Skin epidermis (tissue), 12 donors: ENCODE data around the gene PHOSPHO2.
"Not testable (repeated sequence)": the region's sequence is repeated elsewhere in the genome, so short reads cannot be mapped to it uniquely, and the experiment has no call there.

Experiments used
- H3K27ac ChIP-seq, 21 experiments: fragments of 200-600 bp; sonication (generic) in 11 of 21; one replicate each; pipeline ENCODE4 v1.5.0; 2020; ENCODE audit warnings: mild to moderate bottlenecking in 3 of 21, inconsistent platforms in 2 of 21, moderate library complexity in 2 of 21
- H3K4me3 ChIP-seq, 7 experiments: fragments of 200-600 bp; sonication (generic) in 2 of 7; one replicate each; pipeline ENCODE4 v1.5.0; 2020; ENCODE audit warnings: inconsistent platforms in 2 of 7, mild to moderate bottlenecking in 2 of 7, moderate library complexity in 1 of 7

Gene PHOSPHO2

DNA sequence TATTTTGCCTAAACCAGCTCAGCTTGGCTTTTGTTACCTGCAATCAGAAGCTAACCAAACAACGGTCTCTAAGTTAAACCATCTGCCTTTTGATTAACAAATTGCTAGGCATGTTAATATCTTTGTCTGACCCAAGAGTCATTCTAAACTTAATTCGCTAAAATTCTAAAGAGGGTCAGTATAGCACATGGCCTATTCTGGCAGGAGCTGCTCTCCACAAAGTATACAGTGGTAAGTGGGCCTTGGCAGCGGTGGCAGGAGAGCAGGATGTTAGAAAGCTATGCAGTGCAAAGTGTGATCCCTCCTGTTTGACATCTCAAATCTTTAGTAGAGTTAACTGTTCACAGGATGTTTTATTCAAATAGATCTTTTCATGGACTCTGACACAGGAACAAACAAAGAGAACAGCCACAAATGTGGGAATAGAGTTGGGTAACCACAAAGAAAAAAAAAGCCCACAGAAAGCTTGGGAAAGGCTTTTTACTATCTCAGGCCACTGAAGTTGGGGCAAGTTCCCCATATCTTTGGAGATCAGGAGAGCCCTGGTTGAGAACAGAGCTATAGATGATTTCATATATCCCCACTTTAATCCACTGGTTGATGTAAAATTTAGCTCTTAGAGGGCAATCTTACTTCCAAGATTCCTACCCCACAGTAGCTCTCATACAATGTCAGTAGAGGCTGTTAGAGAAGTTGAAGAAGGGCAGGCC is 10.7 kb upstream of the PHOSPHO2 start:
- Histone ChIP-seq H3K27ac (no peak overlapping the region), H3K4me3 (no peak overlapping the region)

DNA sequence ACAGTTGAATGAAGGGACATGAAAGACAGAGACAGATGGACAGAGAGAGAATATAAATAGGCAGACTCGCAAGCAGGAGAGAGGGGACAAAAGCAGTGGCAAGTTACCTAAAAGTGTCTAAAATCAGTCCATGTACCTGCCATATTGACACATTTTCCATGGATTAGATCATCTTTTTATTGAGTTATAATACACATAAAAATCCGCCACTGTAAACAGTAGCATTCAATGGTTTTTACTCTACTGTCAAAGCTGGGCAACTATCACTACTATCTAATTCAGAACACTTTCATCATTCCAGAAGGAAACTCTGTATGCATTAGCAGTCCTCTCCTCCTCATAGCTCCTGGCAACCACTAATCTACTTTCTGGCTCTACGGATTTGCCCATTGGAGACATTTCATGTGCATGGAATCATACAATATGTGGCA is 10.1 kb upstream of the PHOSPHO2 start:
- Histone ChIP-seq H3K27ac (no peak overlapping the region), H3K4me3 (no peak overlapping the region)

DNA sequence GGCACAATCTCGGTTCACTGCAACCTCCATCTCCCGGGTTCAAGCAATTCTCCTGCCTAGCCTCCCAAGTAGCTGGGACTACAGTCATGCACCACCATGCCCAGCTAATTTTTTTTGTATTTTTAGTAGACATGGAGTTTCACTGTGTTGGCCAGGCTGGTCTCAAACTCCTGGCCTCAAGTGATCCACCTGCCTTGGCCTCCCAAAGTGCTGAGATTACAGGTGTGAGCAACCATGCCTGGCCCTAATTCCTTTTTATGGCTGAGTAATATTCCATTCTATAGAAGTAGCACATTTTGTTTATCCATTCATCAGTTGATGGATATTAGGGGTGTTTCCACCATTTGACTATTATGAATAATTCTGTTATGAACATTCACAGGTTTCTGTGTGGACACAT is 9.6 kb upstream of the PHOSPHO2 start:
- H3K27ac ChIP-seq, H3K4me3 ChIP-seq: not testable (repeated sequence)

DNA sequence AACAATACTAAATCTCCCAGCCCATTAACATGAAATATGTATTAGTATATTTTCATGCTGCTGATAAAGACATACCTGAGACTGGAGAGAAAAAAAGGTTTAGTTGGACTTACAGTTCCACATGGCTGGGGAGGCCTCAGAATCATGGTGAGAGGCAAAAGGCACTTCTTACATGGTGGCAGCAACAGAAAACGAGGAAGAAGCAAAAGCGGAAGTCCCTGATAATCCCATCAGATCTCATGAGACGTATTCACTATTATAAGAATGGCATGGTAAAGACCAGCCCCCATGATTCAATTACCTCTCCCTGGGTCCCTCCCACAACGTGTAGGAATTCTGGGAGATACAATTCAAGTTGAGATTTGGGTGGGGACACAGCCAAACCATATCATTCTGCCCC is 7.4 kb upstream of the PHOSPHO2 start:
- not testable (repeated sequence) for H3K27ac ChIP-seq, H3K4me3 ChIP-seq

DNA sequence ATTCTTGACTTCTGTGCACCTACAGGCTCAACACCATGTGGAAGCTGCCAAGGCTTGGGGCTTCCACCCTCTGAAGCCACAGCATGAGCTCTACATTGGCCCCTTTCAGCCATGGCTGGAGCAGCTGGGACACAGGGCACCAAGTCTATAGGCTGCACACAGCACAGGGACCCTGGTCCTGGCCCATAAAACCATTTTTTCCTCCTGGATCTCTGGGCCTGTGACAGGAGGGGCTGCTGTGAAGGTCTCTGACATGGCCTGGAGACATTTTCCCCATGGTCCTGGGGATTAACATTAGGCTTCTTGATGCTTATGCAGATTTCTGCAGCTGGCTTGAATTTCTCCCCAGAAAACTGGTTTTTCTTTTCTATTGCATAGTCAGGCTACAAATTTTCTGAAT is 6.3 kb upstream of the PHOSPHO2 start:
- not testable (repeated sequence) for H3K27ac ChIP-seq, H3K4me3 ChIP-seq

DNA sequence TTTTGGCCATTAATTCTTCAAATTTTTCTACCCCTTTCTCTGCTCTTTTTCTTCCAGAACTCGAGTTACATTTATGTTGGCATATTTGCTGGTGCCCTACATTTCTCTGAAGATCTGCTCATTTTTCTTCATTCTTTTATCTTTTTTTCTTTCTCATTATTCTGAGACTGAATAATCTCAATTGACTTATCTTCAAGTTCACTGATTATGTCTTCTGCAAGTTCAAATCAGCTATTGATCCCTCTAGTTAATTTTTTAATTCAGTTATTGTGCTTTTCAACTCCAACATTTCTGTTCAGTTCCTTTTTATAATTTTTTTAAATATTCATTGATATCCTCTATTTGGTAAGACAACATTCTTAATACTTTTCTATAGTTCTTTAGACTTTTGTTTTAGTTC is 3.3 kb upstream of the PHOSPHO2 start:
- H3K4me3 ChIP-seq, result no peak overlapping the region
- no peak overlapping the region for H3K27ac ChIP-seq

DNA sequence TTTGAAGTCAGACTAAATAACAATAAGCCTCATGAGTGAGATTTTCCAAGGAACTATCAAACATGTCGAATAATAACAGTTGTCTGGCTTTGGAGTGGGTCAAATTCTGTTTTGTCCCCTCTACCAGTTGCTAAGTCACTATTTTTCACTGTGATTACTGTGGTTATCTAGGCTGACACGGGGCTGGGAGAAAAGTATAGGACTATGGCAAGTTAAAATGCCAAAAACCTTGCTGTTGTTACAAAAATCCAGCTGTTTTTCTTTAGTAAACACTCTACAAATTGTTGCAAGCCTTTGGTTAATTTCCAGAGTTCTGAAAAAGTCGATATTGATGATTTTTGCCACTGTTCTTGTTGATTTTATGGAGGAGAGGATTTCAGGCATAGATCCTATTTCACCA is 1.6 kb upstream of the PHOSPHO2 start:
- no peak overlapping the region for H3K4me3 ChIP-seq
- H3K27ac ChIP-seq, result no peak overlapping the region

DNA sequence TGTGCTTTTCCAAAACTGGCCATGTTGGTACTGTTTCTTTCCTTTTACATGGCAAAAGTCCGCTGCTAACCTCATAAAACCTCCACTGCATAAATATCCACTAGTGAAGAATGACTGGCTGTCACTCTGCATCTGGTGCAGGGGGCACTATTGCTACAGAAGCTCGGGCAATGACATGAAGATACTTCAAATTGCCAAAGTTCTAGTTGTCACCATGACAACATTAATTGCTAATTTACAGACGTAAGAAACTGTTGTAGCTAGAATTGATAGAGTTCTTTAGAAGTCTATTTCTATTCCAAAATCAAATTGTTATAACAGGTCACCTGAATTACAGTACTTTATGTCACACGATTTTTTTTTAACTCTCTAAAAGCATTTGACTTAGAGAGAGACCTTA is 909 bp upstream of the PHOSPHO2 start:
- Histone ChIP-seq H3K27ac (no peak overlapping the region), H3K4me3 (peak overlapping the region in 1 of 7 experiments; percentile 73)

DNA sequence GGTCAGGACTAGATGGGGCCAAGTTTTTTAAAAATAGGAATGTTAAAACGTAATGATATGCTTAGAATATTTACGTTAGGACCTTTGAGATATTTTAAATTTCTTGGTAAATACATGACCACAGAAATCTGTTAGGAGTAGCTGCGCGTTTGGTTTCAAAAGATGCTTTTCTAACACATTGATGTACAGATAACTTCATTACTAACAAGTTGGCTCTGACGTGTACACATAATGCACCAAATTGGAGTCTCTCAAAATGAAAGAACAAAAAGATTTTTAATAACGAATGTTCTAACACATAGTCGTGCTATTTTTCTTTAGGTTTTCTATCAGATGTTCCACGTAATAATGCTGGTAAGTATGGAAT is 608 bp downstream of the PHOSPHO2 start:
- peak overlapping the region; percentile 63 to 87 (median 78) for H3K4me3 ChIP-seq
- peak overlapping the region in 19 of 21 experiments; percentile 67 to 94 (median 87) for H3K27ac ChIP-seq

DNA sequence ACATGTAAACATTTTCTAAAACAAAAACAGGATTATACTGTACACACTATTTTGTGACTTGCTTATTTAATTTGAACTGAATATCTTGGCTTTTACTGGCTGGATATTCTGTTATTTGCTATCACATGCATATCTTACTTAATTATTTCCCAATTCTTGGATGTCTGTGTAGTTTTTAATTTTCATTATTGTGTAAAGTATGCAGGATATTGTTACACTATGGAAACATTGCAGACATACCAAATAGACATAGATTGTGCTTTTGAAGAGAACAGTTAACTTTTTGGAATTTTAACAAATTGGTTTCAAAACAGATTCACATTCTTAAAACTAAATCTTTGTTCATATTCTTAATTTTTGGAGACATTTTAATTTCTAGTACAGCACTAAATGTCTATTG is 2.1 kb downstream of the PHOSPHO2 start:
- H3K4me3 ChIP-seq, result no peak overlapping the region
- no peak overlapping the region for H3K27ac ChIP-seq

DNA sequence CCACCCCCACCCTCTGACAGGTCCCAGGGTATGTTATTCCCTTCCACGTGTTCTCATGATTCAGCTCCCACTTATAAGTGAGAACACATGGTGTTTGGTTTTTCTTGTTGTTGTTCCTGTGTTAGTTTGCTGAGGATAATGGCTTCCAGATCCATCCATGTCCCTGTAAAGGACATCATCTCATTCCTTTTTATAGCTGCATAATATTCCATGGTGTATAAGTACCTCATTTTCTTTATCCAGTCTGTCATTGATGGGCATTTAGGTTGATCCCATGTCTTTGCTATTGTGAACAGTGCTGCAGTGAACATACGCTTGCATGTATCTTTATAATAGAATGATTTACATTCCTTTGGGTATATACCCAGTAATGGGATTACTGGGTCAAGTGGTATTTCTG is 4.9 kb downstream of the PHOSPHO2 start:
- not testable (repeated sequence) for H3K4me3 ChIP-seq, H3K27ac ChIP-seq

DNA sequence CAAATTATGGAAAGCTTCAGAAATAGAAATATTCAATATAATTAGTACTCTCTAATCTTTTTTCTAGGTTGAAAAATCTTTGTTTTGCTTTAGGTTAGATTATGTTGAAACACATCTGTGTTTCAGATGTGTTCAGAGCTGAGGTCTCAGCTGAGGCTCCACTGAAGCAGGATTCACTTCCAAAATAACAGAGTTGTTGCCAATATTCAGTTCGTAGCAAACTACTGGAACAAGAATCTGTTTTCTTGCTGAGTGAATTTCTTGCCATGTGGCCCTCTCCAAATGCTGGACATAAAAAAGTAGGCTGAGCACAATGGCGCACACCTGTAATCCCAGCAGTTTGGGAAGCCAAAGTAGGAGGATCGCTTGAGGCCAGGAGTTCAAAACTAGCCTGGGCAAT is 8.7 kb downstream of the PHOSPHO2 start:
- Histone ChIP-seq H3K4me3 (no peak overlapping the region), H3K27ac (no peak overlapping the region)

DNA sequence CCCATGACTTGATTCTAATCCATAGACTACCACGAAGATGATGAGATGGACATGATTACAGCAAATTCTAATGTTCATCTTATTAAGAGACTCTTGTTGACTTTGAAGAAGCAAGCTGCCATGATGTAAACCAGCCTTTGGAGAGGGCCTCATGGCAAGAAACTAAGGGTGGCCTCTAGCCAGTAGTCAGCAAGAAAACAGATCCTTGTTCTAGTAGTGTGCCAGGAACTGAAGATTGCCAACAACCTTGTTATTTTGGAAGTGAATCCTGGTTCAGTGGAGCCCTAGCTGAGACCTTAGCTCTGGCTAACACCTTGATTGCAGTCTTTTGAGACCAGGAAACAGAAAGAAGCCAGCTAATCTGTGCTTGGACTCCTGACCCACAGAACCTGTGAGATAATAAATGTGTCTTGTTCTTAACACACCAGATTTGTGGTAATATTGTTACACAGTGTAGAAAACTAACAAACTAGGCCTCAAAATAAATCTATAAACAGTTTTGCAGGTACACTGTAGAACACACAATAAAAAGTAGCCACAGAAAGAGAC is 10.0 kb downstream of the PHOSPHO2 start:
- Histone ChIP-seq H3K4me3 (no peak overlapping the region), H3K27ac (no peak overlapping the region)

DNA sequence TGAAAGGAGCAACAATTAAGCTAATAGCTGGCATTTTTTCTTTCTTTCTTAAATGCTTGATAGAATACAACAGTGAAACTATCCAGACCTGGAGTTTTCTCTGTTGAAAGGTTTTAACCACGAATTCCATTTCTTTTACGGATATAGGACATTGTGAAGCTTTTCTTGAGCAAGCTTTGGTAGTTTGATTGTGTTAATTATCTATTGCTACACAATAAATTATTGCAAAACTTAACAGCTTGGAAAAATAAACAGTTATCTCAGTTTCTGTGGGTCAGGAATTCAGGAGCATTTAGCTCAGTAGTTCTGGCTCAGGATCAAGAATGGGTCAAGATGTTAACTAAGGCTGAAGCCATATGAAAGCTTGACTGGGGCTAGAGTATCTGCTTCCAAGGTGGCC is 11.7 kb downstream of the PHOSPHO2 start:
- H3K27ac ChIP-seq, result peak overlapping the region in 1 of 21 experiments; percentile 3
- no peak overlapping the region for H3K4me3 ChIP-seq

DNA sequence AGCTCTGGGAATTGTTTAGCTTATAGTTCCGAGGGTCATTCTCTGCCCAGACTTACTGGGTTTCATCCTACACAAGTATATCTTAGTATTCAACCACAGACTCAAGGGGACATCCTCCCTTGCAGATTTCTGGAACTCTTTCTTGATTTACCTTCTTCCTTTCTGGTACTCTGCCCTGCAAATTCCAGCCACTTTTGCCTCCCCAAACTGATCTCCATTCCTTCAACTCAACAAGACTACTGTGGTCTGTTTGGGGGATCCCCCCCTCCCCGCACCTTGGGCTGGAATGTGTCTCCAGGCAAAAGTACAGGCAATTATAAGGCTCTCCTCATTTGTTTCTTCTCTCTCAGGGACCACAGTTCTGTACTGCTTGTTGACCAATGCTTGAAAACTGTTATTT is 13.4 kb downstream of the PHOSPHO2 start:
- Histone ChIP-seq H3K27ac (no peak overlapping the region), H3K4me3 (no peak overlapping the region)

DNA sequence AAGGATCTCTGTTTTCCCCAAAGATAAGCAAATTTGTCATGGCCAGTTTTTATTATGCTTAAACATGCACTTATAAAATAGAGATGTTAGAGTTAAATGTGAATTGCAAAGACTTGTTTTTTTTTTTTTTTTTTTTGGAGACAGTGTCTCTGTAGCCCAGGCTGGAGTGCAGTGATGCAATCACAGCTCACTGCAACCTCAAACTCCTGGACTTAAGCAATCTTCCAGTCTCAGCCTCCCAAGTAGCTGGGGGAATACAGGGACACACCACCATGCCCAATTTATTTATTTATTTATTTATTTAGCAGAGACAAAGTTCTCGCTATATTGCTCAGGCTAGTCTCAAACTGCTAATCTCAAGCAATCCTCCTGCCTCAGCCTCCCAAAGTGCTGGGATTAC is 15.1 kb downstream of the PHOSPHO2 start:
- no peak overlapping the region for H3K4me3 ChIP-seq
- no peak overlapping the region for H3K27ac ChIP-seq

DNA sequence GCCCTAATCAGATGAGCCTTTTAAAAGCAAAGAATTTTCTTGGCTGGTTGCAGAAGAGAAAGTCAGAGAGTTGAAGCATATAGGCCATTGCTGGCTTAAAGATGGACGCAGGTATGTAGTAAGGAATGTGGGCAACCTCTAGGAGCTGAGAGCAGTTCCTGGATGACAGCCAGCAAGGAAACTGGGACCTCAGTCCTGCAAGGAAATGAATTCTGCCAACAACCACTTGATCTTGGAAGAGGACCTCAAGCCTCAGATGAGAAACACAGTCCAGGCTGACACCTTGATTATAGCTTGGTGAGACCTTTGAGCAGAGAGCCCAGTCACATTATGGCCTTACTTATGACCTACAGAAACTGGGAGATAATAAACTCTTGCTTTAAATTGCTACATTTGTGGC is 15.7 kb downstream of the PHOSPHO2 start:
- Histone ChIP-seq H3K27ac (no peak overlapping the region), H3K4me3 (no peak overlapping the region)

DNA sequence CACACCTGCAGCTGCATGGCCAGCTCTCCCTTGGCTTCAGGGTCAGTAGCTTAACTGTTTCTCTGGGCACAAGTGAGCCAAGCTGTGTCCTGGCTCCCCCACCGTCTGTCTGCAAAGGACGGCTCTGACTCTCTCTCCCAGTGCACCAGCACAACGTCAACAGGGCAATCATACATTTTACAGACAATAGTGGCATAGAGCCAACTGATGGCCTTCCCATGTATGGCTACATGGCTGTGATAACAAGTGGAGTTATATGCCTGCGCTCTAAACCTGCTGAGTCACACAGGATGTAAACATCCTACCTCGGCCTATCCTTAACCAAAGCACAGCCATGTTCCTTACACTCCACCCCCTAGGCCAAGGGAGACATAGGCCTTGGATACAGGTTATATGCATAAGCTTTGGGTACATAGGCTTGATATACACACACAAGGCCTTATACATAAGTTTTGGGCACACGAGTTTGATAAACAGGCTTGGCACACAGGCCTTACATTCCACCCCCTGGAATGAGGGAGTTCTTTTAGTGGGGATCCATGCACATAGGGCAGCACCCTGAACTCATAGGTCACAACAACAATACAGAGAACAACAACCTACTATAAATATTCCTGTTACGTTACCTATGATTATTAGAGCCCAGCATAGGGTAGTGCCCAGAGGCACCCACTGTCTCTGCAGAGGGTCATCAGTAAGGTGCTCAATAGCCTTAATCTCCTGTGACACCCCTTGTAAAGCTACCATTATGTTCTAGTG is 17.7 kb downstream of the PHOSPHO2 start:
- no peak overlapping the region for H3K27ac ChIP-seq

DNA sequence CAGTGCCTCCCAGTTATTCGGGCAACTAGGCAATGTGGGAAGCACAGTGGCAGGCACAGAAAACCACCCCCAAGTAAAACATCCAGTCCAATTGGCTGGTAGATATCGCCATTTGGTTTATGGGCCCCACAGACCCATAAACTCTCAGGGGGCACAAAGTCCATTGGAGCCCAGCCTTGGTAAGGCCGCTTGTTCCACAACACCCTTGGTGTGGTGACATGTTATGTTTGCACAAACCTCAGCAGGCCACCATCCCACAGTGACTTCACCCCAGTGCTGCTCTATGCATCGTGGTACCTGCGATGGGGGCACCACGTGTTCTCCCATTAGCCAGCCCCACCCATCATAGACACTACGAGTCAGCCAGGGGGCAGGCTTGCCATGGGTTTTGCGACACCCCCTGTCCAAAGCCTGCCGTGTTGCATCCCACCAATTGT is 18.5 kb downstream of the PHOSPHO2 start:
- H3K27ac ChIP-seq, result no peak overlapping the region
- no peak overlapping the region for H3K4me3 ChIP-seq

More for the DNA sequence above, 17.7 kb downstream of the PHOSPHO2 start:
- H3K4me3 ChIP-seq, result no peak overlapping the region

DNA sequence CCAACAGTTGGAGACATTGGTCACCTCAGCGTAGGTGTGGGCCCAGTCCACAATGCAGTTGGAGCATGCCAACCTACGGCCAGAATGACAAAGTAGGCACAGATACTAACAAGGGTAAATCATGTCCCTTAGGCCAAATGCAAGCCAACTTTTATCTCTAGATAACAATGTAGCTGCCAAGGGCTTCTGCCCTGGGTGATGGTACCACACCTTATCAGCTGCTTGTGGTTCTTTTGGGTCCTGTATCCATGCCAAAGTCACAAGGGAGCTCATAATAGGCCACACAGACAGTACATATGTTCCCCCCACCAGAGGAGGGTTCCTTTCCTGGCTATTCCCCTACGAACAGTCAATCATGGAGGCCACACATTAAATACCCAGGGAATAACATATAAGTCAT is 19.1 kb downstream of the PHOSPHO2 start:
- Histone ChIP-seq H3K27ac (no peak overlapping the region), H3K4me3 (no peak overlapping the region)

DNA sequence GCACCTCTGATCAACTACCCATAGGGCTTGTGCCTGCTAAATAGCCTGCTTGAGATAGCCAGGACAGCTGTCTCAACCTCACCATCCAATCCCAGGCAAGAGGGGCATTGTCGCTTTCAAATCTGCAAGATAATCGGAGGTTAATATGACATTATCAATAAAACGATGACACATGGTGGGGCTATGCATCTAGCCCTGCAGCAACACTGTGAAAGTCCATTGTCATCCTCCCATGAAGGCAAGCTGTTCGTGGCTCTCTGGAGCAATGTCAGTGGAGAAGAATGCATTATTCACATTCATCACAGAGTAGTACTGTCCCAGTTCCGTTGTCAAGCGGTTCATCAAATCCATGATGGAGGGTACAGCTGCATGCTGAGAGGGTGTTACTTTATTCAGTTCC is 20.4 kb downstream of the PHOSPHO2 start:
- Histone ChIP-seq H3K4me3 (no peak overlapping the region), H3K27ac (no peak overlapping the region)
